Neutrophil (primary cell): ENCODE measurements around the gene NUAK2.

Source experiments
- H3K27ac ChIP-seq: fragments of 200-600 bp; sonication (generic); 2 replicates; pipeline ENCODE4 v1.5.1; 2016; ENCODE audit warnings: mild to moderate bottlenecking, moderate library complexity
- H3K27me3 ChIP-seq: fragments of 200-600 bp; sonication (generic); 2 replicates; pipeline ENCODE4 v1.6.0; 2016; ENCODE audit warnings: mild to moderate bottlenecking
- H3K36me3 ChIP-seq: fragments of 200-600 bp; sonication (generic); 2 replicates; pipeline ENCODE4 v1.5.1; 2017
- H3K4me1 ChIP-seq, 2 experiments: fragments of 200-600 bp in 1 of 2; sonication (generic) in 1 of 2; 1 replicate in 1 of 2; 2 replicates in 1 of 2; pipeline versions ENCODE4 v1.5.1 to v1.6.1; 2013 to 2016; ENCODE audit warnings: low read depth in 1 of 2, low read length in 1 of 2, mild to moderate bottlenecking in 1 of 2, moderate library complexity in 1 of 2; ENCODE audit not compliant: control insufficient read depth in 1 of 2, insufficient read depth in 1 of 2
- H3K4me3 ChIP-seq, 2 experiments: fragments of 200-600 bp in 1 of 2; sonication (generic) in 1 of 2; 1 replicate in 1 of 2; 2 replicates in 1 of 2; pipeline ENCODE4 v1.5.1; 2013 to 2016; ENCODE audit warnings: low read depth in 1 of 2, low read length in 1 of 2, mild to moderate bottlenecking in 1 of 2, moderate library complexity in 1 of 2
- H3K9me3 ChIP-seq: fragments of 200-600 bp; sonication (generic); 2 replicates; pipeline ENCODE4 v1.5.1; 2016
- CTCF ChIP-seq: fragments of 200-600 bp; sonication (generic); IDR thresholded peaks from 2 replicates; pipeline ENCODE4 v1.5.1; 2016; ENCODE audit warnings: antibody characterized with exemption

Gene NUAK2

GRCh38 chr1:205317311-205317917 is 4.1 kb downstream of the NUAK2 start:
- H3K27me3 ChIP-seq, result no peaks in the 10 kb centered on the region
- no peaks in the 10 kb centered on the region for H3K9me3 ChIP-seq
- peak overlapping the region; percentile 98 to 99 for H3K4me3 ChIP-seq
- H3K4me1 ChIP-seq, result peaks cover 73 to 88% of the 10 kb centered on the region in 2 experiments
- peaks cover 40% of the 10 kb centered on the region for H3K36me3 ChIP-seq
- H3K27ac ChIP-seq, result peak overlapping the region; percentile 98
- TF ChIP-seq CTCF, result no peak

DNA sequence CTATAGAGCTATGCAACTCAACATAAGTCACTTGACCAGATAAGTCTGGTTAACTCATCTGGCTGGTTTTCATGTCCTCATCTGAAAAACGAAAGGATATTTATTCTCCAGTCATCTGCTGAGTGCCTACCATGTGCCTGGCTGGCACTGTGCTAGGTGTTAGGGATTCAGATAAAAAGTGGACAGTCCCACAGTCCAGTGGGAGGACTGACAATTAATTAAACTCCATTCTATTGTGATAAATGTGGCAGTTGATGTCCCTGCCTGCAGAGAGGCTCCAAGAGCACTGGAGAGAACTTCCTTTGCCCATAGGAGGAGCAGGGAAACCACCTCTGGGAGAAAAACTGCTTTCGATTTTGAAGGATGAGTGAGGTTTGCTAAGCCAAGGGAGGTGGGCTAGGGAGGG is 5.4 kb downstream of the NUAK2 start:
- H3K9me3 ChIP-seq, result no peaks in the 10 kb centered on the region
- no peak for TF ChIP-seq CTCF
- H3K27ac ChIP-seq, result peak overlapping the region; percentile 98
- H3K27me3 ChIP-seq, result no peaks in the 10 kb centered on the region
- H3K4me1 ChIP-seq, result peaks cover 78 to 94% of the 10 kb centered on the region in 2 experiments
- H3K36me3 ChIP-seq, result peaks cover 52% of the 10 kb centered on the region
- H3K4me3 ChIP-seq, result peak overlapping the region; percentile 7 to 98

DNA sequence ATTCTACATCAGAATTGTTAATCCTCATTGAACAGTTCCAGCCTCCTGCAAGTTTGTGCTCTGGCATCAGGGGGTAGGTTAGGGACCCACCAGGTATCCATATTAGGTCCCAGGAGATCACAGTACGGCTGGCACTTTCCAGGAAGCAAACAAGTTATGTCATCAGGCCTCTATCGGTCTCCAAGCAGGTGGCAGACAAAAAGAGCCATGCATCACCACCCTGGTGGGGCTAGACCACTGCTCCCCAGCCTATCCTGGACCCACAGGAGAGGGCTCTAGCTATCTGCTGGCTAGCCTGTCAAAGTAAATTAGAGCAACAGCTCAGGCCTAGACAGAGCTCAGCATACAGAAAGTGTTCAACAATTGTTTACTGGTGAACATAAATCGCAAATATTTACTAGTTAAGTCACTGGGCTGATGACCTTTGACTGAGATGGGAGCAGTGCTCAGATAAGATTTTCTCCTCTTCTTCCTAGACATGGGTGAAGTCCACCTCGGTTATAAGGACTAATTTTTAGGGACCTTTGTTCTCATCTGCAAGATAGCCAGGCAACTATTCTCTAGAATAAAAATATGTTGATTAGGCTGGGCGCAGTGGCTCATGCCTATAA is 6.4 kb downstream of the NUAK2 start:
- Histone ChIP-seq H3K4me3 (peak overlapping the region; percentile 63 to 98), H3K4me1 (peaks cover 87 to 98% of the 10 kb centered on the region in 2 experiments)

DNA sequence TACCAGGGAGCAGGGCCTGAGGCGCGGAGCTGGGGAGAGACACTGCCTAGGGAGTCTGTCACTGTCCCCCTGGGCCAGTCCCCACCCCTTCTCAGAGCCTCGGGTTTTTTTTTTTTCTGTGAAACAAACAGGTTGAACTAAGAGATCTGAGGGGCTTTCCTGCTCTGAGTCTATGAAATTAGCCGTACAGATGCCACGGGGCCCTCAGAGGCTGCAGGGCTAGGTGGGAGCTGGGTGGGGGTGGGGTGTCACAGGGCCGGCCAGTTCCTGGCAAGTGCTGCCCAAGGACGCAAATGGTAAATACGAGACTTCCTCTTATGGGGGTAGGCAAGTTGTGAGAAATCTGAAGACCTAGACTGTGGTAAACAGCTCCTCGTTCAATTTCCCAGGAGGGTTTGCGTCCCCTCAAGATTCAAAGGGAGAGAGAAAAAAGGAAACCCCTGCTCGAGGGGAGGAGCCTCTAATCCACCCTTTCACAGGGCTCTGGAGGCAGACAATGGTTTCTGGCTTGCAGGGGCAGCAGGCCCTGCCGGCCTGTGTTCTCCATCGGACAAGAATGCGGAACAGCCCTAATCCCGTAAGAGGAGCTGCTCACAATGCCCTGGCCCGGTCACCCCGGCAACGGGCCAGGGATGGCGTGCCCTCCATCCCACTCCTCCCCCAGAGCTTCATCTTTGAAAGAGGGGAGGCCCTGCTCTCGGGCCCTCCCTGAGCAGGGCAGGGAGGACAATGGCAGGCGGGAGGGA is 7.8 kb downstream of the NUAK2 start:
- peaks cover 7% of the 10 kb centered on the region for H3K9me3 ChIP-seq
- H3K4me3 ChIP-seq, result peak overlapping the region; percentile 63 to 98
- H3K27me3 ChIP-seq, result no peaks in the 10 kb centered on the region
- peaks cover 85 to 87% of the 10 kb centered on the region in 2 experiments for H3K4me1 ChIP-seq
- H3K27ac ChIP-seq, result peak overlapping the region; percentile 98
- H3K36me3 ChIP-seq, result peaks cover 72% of the 10 kb centered on the region
- no peak for TF ChIP-seq CTCF

More for the DNA sequence above, 6.4 kb downstream of the NUAK2 start:
- peak overlapping the region; percentile 98 for H3K27ac ChIP-seq
- H3K9me3 ChIP-seq, result peaks cover 7% of the 10 kb centered on the region
- no peaks in the 10 kb centered on the region for H3K27me3 ChIP-seq
- H3K36me3 ChIP-seq, result peaks cover 62% of the 10 kb centered on the region
- TF ChIP-seq CTCF, result no peak

- Histone ChIP-seq H3K9me3 (peaks cover 7% of the 10 kb centered on the region), H3K4me3 (peak overlapping the region; percentile 63 to 98), H3K36me3 (peaks cover 72% of the 10 kb centered on the region), H3K4me1 (peaks cover 78 to 80% of the 10 kb centered on the region in 2 experiments), H3K27me3 (no peaks in the 10 kb centered on the region), H3K27ac (peak overlapping the region; percentile 98)
- no peak for TF ChIP-seq CTCF
These were observed 8.5 kb downstream of the NUAK2 start for GRCh38 chr1:205312866-205313562.
